ENCODE results near the gene NDUFS8. TPM values are rescaled to one million over a fixed set of nuclear protein-coding genes. Genes with fewer than 3 reads are reported as not detected.

NDUFS8 gene
- total and polyA plus RNA-seq, 10 of the 15 experiments (the other 5 are each of a cell fraction or from before 2014, with no cell fraction given), result 17.6 to 308 (median 120) TPM

- no peaks in the 10 kb centered on the region for H3K9me3 ChIP-seq (replicated peaks; ENCODE audit: control insufficient read depth, insufficient read depth, low read length)
- no peak overlapping the region for H3K9ac ChIP-seq (ENCODE audit: control insufficient read depth, insufficient read depth, low read length)
- ChIA-PET SMC1A (ENCODE audit: uncharacterized antibody, unreplicated experiment) (no interaction called here), RAD21 (ENCODE audit: unreplicated experiment) (no interaction called here), POLR2A (no interaction called here), CTCF (no interaction called here)
- no peaks in the 10 kb centered on the region; a peak in 1 of 4 replicates for H3K36me3 ChIP-seq (ENCODE audit: control insufficient read depth in 2 of 2, insufficient read depth in 2 of 2, low read length in 1 of 2)
- peak overlapping the region; percentile 0; the same call in 1 of the 2 replicates for H3K27ac ChIP-seq (ENCODE audit: control insufficient read depth, insufficient read depth)
- no peak overlapping the region for H3K4me3 ChIP-seq
- no peaks in the 10 kb centered on the region for H4K20me1 ChIP-seq (ENCODE audit: control insufficient read depth, insufficient read depth)
- H2AFZ ChIP-seq (ENCODE audit: control insufficient read depth, low read depth, low read length), result no peak overlapping the region
- intact Hi-C loops (cut with micrococcal nuclease; ENCODE audit: unreplicated experiment) (loop anchor here (5.0 to 10.0 kb wide), 3 partner anchors 38 to 208 kb away; partner anchors contain the start of genes CHKA and TCIRG1), in situ Hi-C loops (cut with MboI) (no loop called here)
- H3K4me1 ChIP-seq (ENCODE audit: control insufficient read depth, insufficient read depth, low read length), result peaks cover 38% of the 10 kb centered on the region
- WGBS (ENCODE audit: insufficient coverage, insufficient replicate concordance, low lambda C conversion rate, missing lambda C conversion rate), result 86% methylated on average over 5 of the region's 5 CpGs
- peaks cover 14% of the 10 kb centered on the region for H3K79me2 ChIP-seq (ENCODE audit: control insufficient read depth, insufficient read depth, low read length)
- ATAC-seq, result no peak
- no peak for DNase-seq (ENCODE audit: low read depth, low spot score)
- no peak overlapping the region for H3K4me2 ChIP-seq (ENCODE audit: control insufficient read depth, insufficient read depth)
- FAIRE-seq, result no peak
- BruUV-seq (replicated peaks), result no TSS peak
- TF ChIP-seq FOXK2 (IDR thresholded peaks at IDR 0.05) (no peak), STAT1 (conservative IDR thresholded peaks at IDR 0.05) (no peak), WRNIP1 (IDR thresholded peaks at IDR 0.05; ENCODE audit: borderline replicate concordance, low read depth, low read length) (no peak), RELA (IDR thresholded peaks at IDR 0.05; ENCODE audit: borderline replicate concordance, partially characterized antibody) (no peak)
- no peaks in the 10 kb centered on the region for H3K27me3 ChIP-seq (replicated peaks in 1 of 2; ENCODE audit: control insufficient read depth in 2 of 2, insufficient read depth in 2 of 2, low read length in 1 of 2)
Observed at GRCh38 chr11:67999704-68000103, 30.8 kb upstream of the NDUFS8 start.

- no TSS peak for BruUV-seq (replicated peaks)
- CTCF ChIA-PET, result interaction anchor here (1.0 to 3.5 kb wide), 4 partner anchors 9 to 206 kb away, joined by 3 to 19 read pairs (median 6); no protein-coding TSS in a partner anchor
- no peaks in the 10 kb centered on the region for H3K9me3 ChIP-seq (replicated peaks; ENCODE audit: control insufficient read depth, insufficient read depth, low read length)
- RAD21 ChIA-PET (ENCODE audit: unreplicated experiment), result interaction anchor here (0.5 to 0.7 kb wide), 2 partner anchors 68 to 200 kb away, joined by 3 to 4 read pairs; no protein-coding TSS in a partner anchor
- ATAC-seq (peak; percentile 41), DNase-seq (ENCODE audit: low read depth, low spot score) (no peak), FAIRE-seq (peak; percentile 89)
- H3K27ac ChIP-seq (ENCODE audit: control insufficient read depth, insufficient read depth), result peak overlapping the region; percentile 78
- 1% methylated on average over 9 of the region's 9 CpGs for WGBS (ENCODE audit: insufficient coverage, insufficient replicate concordance, low lambda C conversion rate, missing lambda C conversion rate)
- H2AFZ ChIP-seq (ENCODE audit: control insufficient read depth, low read depth, low read length), result no peak overlapping the region
- intact Hi-C loops (cut with micrococcal nuclease; ENCODE audit: unreplicated experiment), result loop anchor here (5.0 to 10.0 kb wide), 3 partner anchors 35 to 205 kb away; partner anchors contain the start of genes CHKA and TCIRG1
- H3K27me3 ChIP-seq (replicated peaks in 1 of 2; ENCODE audit: control insufficient read depth in 2 of 2, insufficient read depth in 2 of 2, low read length in 1 of 2), result no peaks in the 10 kb centered on the region
- peak overlapping the region; percentile 92 for H3K4me3 ChIP-seq
- peaks cover 14% of the 10 kb centered on the region for H3K79me2 ChIP-seq (ENCODE audit: control insufficient read depth, insufficient read depth, low read length)
- no peaks in the 10 kb centered on the region; a peak in 1 of 4 replicates for H3K36me3 ChIP-seq (ENCODE audit: control insufficient read depth in 2 of 2, insufficient read depth in 2 of 2, low read length in 1 of 2)
- in situ Hi-C loops (cut with MboI), result no loop called here
- SMC1A ChIA-PET (ENCODE audit: uncharacterized antibody, unreplicated experiment), result interaction anchor here (0.7 kb wide), 1 partner anchor 9 kb away, joined by 3 read pairs; no protein-coding TSS in a partner anchor
- H3K4me2 ChIP-seq (ENCODE audit: control insufficient read depth, insufficient read depth), result peak overlapping the region; percentile 90
- POLR2A ChIA-PET, result interaction anchor here (1.1 to 3.0 kb wide), 2 partner anchors 35 to 116 kb away, joined by 3 to 11 read pairs; partner anchors contain the start of gene TCIRG1
- peaks cover 48% of the 10 kb centered on the region for H3K4me1 ChIP-seq (ENCODE audit: control insufficient read depth, insufficient read depth, low read length)
- H3K9ac ChIP-seq (ENCODE audit: control insufficient read depth, insufficient read depth, low read length), result peak overlapping the region; percentile 69
- H4K20me1 ChIP-seq (ENCODE audit: control insufficient read depth, insufficient read depth), result no peaks in the 10 kb centered on the region
- TF ChIP-seq USF2 (IDR thresholded peaks at IDR 0.05; ENCODE audit: borderline replicate concordance, low read depth, low read length) (peak; percentile 6; the same call in 1 of the 2 replicates), LARP7 (IDR thresholded peaks at IDR 0.05) (peak; percentile 16; the same call in 1 of the 2 replicates), IKZF1 (conservative IDR thresholded peaks at IDR 0.05) (peak; percentile 48; the same call in 1 of the 2 replicates), MYC (IDR thresholded peaks at IDR 0.05; ENCODE audit: insufficient read depth, insufficient read length, insufficient replicate concordance, low read length, severe bottlenecking) (peak; percentile 32), CUX1 (IDR thresholded peaks at IDR 0.05; ENCODE audit: insufficient replicate concordance, low read depth, low read length) (no peak), IKZF2 (IDR thresholded peaks at IDR 0.05) (0 out of 4 replicates have a peak, but pooled peaks of 1 of the 2 experiments have one; percentile 28)
Observed at GRCh38 chr11:68002575-68002937, 27.9 kb upstream of the NDUFS8 start.

Data from GM12878 (cell line).